Measurements from ENCODE around the gene ZNF777. TPM values are rescaled to one million over a fixed set of nuclear protein-coding genes. Genes with fewer than 3 reads are reported as not detected.

ZNF777 gene
- total RNA-seq, 1 experiment from 2014 or later = 15.6 TPM

- H3K23ac ChIP-seq (ENCODE audit: insufficient read length, low read depth, low read length) = no peak overlapping the region
- H2BK15ac ChIP-seq (ENCODE audit: low read depth, low read length) = no peak overlapping the region
- no peak overlapping the region for H3K9ac ChIP-seq (ENCODE audit: extremely low read depth, insufficient read length, low read length)
- H3K9me3 ChIP-seq (ENCODE audit: control insufficient read depth, low read depth, low read length) = no peaks in the 10 kb centered on the region
- no peak overlapping the region for H2BK5ac ChIP-seq (ENCODE audit: insufficient read length, low read length)
- no peaks in the 10 kb centered on the region for H4K20me1 ChIP-seq (ENCODE audit: control insufficient read depth, insufficient read depth, insufficient read length)
- H2BK20ac ChIP-seq (ENCODE audit: low read depth, low read length, poor library complexity, severe bottlenecking) = no peak overlapping the region
- H2BK12ac ChIP-seq (ENCODE audit: insufficient read length, low read depth, low read length) = no peak overlapping the region
- H3K36me3 Mint-ChIP-seq (ENCODE audit: insufficient read depth in 1 of 3, low read depth in 3 of 3) = peaks cover 2 to 16% (median 9%) of the 10 kb centered on the region in 3 experiments; a peak in 4 of 7 replicates
- no peak overlapping the region for H4K8ac ChIP-seq (replicated peaks; ENCODE audit: insufficient read length, low read depth, low read length)
- no peak overlapping the region for H3T11ph ChIP-seq (ENCODE audit: low read length)
- H3K79me1 ChIP-seq (ENCODE audit: insufficient read depth, low read depth, low read length, poor library complexity, severe bottlenecking) = no peaks in the 10 kb centered on the region
- no peak overlapping the region for H4K91ac ChIP-seq (ENCODE audit: insufficient read length, low read depth, low read length)
- TF ChIP-seq CTCF (conservative IDR thresholded peaks at IDR 0.05) = no peak
- peaks cover 32% of the 10 kb centered on the region for H3K27me3 Mint-ChIP-seq (ENCODE audit: low read depth)
- H3K79me2 ChIP-seq (ENCODE audit: insufficient read depth, low read length) = no peaks in the 10 kb centered on the region
- no peak overlapping the region for H2AK5ac ChIP-seq (ENCODE audit: insufficient read length, low read length)
- H3K27ac Mint-ChIP-seq = no peak overlapping the region
- H3K9me3 Mint-ChIP-seq = peaks cover 11 to 19% of the 10 kb centered on the region in 2 experiments
- DNase-seq = no peak
- H3K4me2 ChIP-seq (ENCODE audit: insufficient read depth, insufficient read length, low read length) = no peak overlapping the region
- no peak overlapping the region for H3K4ac ChIP-seq (ENCODE audit: low read depth, low read length)
- H2BK120ac ChIP-seq (ENCODE audit: low read depth, low read length, poor library complexity, severe bottlenecking) = no peak overlapping the region
- H3K27me3 ChIP-seq (ENCODE audit: insufficient read depth, low read length) = no peaks in the 10 kb centered on the region; the same call in 1 of the 2 replicates
- peaks cover 8% of the 10 kb centered on the region for H3K23me2 ChIP-seq (ENCODE audit: insufficient read length, low read depth, low read length, poor library complexity, severe bottlenecking)
- H3K4me1 Mint-ChIP-seq = peaks cover 7 to 17% of the 10 kb centered on the region in 2 experiments
- no peaks in the 10 kb centered on the region for H3K4me1 ChIP-seq (ENCODE audit: insufficient read depth, low read length)
- H3K56ac ChIP-seq (ENCODE audit: insufficient read length, low read depth, low read length) = no peak overlapping the region
- no peak overlapping the region for H3K4me3 Mint-ChIP-seq
- H2AFZ ChIP-seq (ENCODE audit: low read length) = no peak overlapping the region
- WGBS (ENCODE audit: extremely low coverage, insufficient read length, low lambda C conversion rate) = no CpG with 5 or more reads among the region's 1 CpG
- no peak overlapping the region for H4K5ac ChIP-seq (ENCODE audit: insufficient read length, low read depth, low read length)
- no peak overlapping the region for H3K27ac ChIP-seq (ENCODE audit: insufficient read length, low read depth, low read length)
- H3K14ac ChIP-seq (ENCODE audit: insufficient read depth, low read length) = no peak overlapping the region
- no peak overlapping the region for H3K18ac ChIP-seq (ENCODE audit: insufficient read length, low read depth, low read length)
Observed at GRCh38 chr7:149463500-149464161, 2.8 kb upstream of the ZNF777 start.

All from H9 (cell line).